ENCODE measurements around the gene CCDC80. TPM values are rescaled to one million over a fixed set of nuclear protein-coding genes. Genes with fewer than 3 reads are reported as not detected.

Gene CCDC80
- not detected for total RNA-seq

- POLR2A ChIA-PET: no interaction called here
- H3K4me1 Mint-ChIP-seq (ENCODE audit: low read depth): peaks cover 15% of the 10 kb centered on the region
- CTCF ChIA-PET: interaction anchor here (1.2 to 5.2 kb wide), 12 partner anchors 10 to 647 kb away, joined by 3 to 77 read pairs (median 12); partner anchors contain the start of genes CD200R1 and GTPBP8
- H3K9me3 Mint-ChIP-seq: no peaks in the 10 kb centered on the region
- peaks cover 13% of the 10 kb centered on the region for H3K27me3 Mint-ChIP-seq
- no peak for TF ChIP-seq CTCF (IDR thresholded peaks at IDR 0.05)
- H3K27ac Mint-ChIP-seq: no peak within 1 kb of the TSS
- DNase-seq (no peak), ATAC-seq (no peak)
- no peaks in the 10 kb centered on the region for H3K36me3 Mint-ChIP-seq (ENCODE audit: low read depth)
- intact Hi-C loops (cut with micrococcal nuclease): loop anchor here (5.0 to 10.0 kb wide), 2 partner anchors 91 to 174 kb away; no protein-coding TSS in a partner anchor
- no peak within 1 kb of the TSS for H3K4me3 Mint-ChIP-seq
Measured at GRCh38 chr3:112640930-112641801, at the start of gene CCDC80. CCDC80 (minus strand) TSS chr3:112641143; CDS start chr3:112639905, 1,238 bp downstream.

- Mint-ChIP-seq H3K27ac (no peak overlapping the region), H3K4me3 (no peak overlapping the region), H3K4me1 (ENCODE audit: low read depth) (peaks cover 11% of the 10 kb centered on the region), H3K36me3 (ENCODE audit: low read depth) (no peaks in the 10 kb centered on the region), H3K27me3 (peaks cover 2% of the 10 kb centered on the region), H3K9me3 (no peaks in the 10 kb centered on the region)
- DNase-seq (no peak), ATAC-seq (no peak)
- CTCF ChIA-PET: interaction anchor here (1.4 kb wide), 1 partner anchor 47 kb away, joined by 3 read pairs; no protein-coding TSS in a partner anchor
- no peak for TF ChIP-seq CTCF (IDR thresholded peaks at IDR 0.05)
- intact Hi-C loops (cut with micrococcal nuclease): no loop called here
- POLR2A ChIA-PET: no interaction called here
Measured at GRCh38 chr3:112689989-112690388, 49.0 kb upstream of the CCDC80 start.

- no peaks in the 10 kb centered on the region for H3K9me3 Mint-ChIP-seq
- CTCF ChIA-PET: interaction anchor here (1.4 kb wide), 1 partner anchor 47 kb away, joined by 3 read pairs; no protein-coding TSS in a partner anchor
- peaks cover 11% of the 10 kb centered on the region for H3K4me1 Mint-ChIP-seq (ENCODE audit: low read depth)
- H3K36me3 Mint-ChIP-seq (ENCODE audit: low read depth): no peaks in the 10 kb centered on the region
- no peak overlapping the region for H3K27ac Mint-ChIP-seq
- peaks cover 2% of the 10 kb centered on the region for H3K27me3 Mint-ChIP-seq
- TF ChIP-seq CTCF (IDR thresholded peaks at IDR 0.05): no peak
- no peak for ATAC-seq
- POLR2A ChIA-PET: no interaction called here
- DNase-seq: no peak
- H3K4me3 Mint-ChIP-seq: no peak overlapping the region
- intact Hi-C loops (cut with micrococcal nuclease): no loop called here
Measured at GRCh38 chr3:112689385-112689784, 48.4 kb upstream of the CCDC80 start.

- no peak for DNase-seq
- no peaks in the 10 kb centered on the region for H3K9me3 Mint-ChIP-seq
- no peak overlapping the region for H3K4me3 Mint-ChIP-seq
- intact Hi-C loops (cut with micrococcal nuclease): no loop called here
- H3K27me3 Mint-ChIP-seq: peaks cover 2% of the 10 kb centered on the region
- no peak for ATAC-seq
- POLR2A ChIA-PET: no interaction called here
- CTCF ChIA-PET: interaction anchor here (1.4 kb wide), 1 partner anchor 46 kb away, joined by 3 read pairs; no protein-coding TSS in a partner anchor
- no peak overlapping the region for H3K27ac Mint-ChIP-seq
- TF ChIP-seq CTCF (IDR thresholded peaks at IDR 0.05): no peak
- peaks cover 11% of the 10 kb centered on the region for H3K4me1 Mint-ChIP-seq (ENCODE audit: low read depth)
- H3K36me3 Mint-ChIP-seq (ENCODE audit: low read depth): no peaks in the 10 kb centered on the region
Measured at GRCh38 chr3:112688819-112689218, 47.9 kb upstream of the CCDC80 start.

All from activated CD8-positive, alpha-beta T cell treated with anti-CD3 and anti-CD28 coated beads for 36 hours (primary cell).